HL-60 (cell line): Measurements from ENCODE around the gene SERBP1.

Source experiments
- DNase-seq, 2 experiments: peaks; one replicate each; pipeline ENCODE4 v3.0.0-alpha.2; 2010 to 2020; ENCODE audit warnings: low read depth in 1 of 2, low spot score in 1 of 2
- H3K27ac ChIP-seq: fragments of 250-450 bp; sonication (Bioruptor Pico); replicated peaks from 2 replicates; pipeline ENCODE4 v1.5.1; 2020; ENCODE audit warnings: mild to moderate bottlenecking, moderate library complexity
- H3K27me3 ChIP-seq: fragments of 250-450 bp; sonication (Bioruptor Pico); 2 replicates; pipeline ENCODE4 v1.5.1; 2021; ENCODE audit warnings: mild to moderate bottlenecking, moderate library complexity; ENCODE audit not compliant: insufficient read depth, poor library complexity, severe bottlenecking
- H3K4me3 ChIP-seq: replicated peaks from 2 replicates; pipeline ENCODE4 v1.5.1; 2011; ENCODE audit warnings: mild to moderate bottlenecking, control low read depth, low read length; ENCODE audit not compliant: insufficient read depth
- GABPA ChIP-seq: IDR thresholded peaks from 2 replicates; pipeline ENCODE4 v1.6.1; 2012; ENCODE audit warnings: low read depth
- POLR2AphosphoS5 ChIP-seq: IDR thresholded peaks from 2 replicates; pipeline ENCODE4 v1.6.1; 2012; ENCODE audit warnings: low read depth
- REST ChIP-seq: IDR thresholded peaks from 2 replicates; pipeline ENCODE4 v1.6.1; 2012; ENCODE audit warnings: low read depth; ENCODE audit not compliant: insufficient replicate concordance
- SPI1 ChIP-seq: IDR thresholded peaks from 2 replicates; pipeline ENCODE4 v1.6.1; 2012; ENCODE audit warnings: low read depth, mild to moderate bottlenecking, borderline replicate concordance
- TF ChIP-seq, protein P1 (sequence below): IDR thresholded peaks from one replicate; pipeline ENCODE4 v1.5.1; 2011; ENCODE audit warnings: low read length, control low read depth, inconsistent platforms; ENCODE audit not compliant: insufficient read depth

SERBP1 gene

GRCh38 chr1:67459068-67459467 is 28.9 kb upstream of the SERBP1 start:
- TF ChIP-seq SPI1 (no peak), GABPA (no peak), POLR2AphosphoS5 (no peak), REST (no peak)
- TF ChIP-seq, protein P1, sequence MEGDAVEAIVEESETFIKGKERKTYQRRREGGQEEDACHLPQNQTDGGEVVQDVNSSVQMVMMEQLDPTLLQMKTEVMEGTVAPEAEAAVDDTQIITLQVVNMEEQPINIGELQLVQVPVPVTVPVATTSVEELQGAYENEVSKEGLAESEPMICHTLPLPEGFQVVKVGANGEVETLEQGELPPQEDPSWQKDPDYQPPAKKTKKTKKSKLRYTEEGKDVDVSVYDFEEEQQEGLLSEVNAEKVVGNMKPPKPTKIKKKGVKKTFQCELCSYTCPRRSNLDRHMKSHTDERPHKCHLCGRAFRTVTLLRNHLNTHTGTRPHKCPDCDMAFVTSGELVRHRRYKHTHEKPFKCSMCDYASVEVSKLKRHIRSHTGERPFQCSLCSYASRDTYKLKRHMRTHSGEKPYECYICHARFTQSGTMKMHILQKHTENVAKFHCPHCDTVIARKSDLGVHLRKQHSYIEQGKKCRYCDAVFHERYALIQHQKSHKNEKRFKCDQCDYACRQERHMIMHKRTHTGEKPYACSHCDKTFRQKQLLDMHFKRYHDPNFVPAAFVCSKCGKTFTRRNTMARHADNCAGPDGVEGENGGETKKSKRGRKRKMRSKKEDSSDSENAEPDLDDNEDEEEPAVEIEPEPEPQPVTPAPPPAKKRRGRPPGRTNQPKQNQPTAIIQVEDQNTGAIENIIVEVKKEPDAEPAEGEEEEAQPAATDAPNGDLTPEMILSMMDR: no peak
- no peaks in the 10 kb centered on the region for H3K27me3 ChIP-seq
- no peak for DNase-seq

DNA sequence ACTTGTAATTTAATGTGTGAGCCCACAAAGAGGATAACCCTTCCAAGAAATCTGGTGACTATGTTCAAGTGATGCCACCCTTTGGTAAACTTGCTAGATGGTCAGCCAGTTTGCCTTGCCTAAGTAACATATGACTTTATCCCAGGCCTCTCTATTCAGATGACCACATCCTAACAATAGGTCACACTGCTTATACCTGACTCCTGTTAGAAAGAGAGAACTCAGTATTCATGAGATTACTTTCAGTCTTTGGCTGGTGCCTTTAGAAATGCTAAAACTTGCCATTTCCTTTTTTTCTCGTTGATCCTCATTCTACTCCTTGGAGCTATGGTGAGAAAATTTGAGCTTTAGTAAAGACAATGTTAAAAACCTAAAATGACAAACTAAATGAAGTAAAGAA is 28.5 kb upstream of the SERBP1 start:
- no peak overlapping the region for H3K4me3 ChIP-seq
- DNase-seq: no peak
- no peak overlapping the region for H3K27ac ChIP-seq
- TF ChIP-seq, protein P1: no peak
- TF ChIP-seq GABPA (no peak), POLR2AphosphoS5 (no peak), REST (no peak), SPI1 (no peak)
- no peaks in the 10 kb centered on the region for H3K27me3 ChIP-seq

More at GRCh38 chr1:67459068-67459467, 28.9 kb upstream of the SERBP1 start:
- no peak overlapping the region for H3K4me3 ChIP-seq
- H3K27ac ChIP-seq: no peak overlapping the region

GRCh38 chr1:67457247-67457646 is 27.0 kb upstream of the SERBP1 start:
- Histone ChIP-seq H3K4me3 (no peak overlapping the region), H3K27ac (no peak overlapping the region), H3K27me3 (no peaks in the 10 kb centered on the region)
- no peak for DNase-seq
- TF ChIP-seq, protein P1: no peak
- no peak for TF ChIP-seq REST
- TF ChIP-seq SPI1: no peak
- no peak for TF ChIP-seq POLR2AphosphoS5
- TF ChIP-seq GABPA: no peak
